GM10847 (cell line): ENCODE results near the gene ZNF165.
"Not testable (repeated sequence)": the region's sequence is repeated elsewhere in the genome, so short reads cannot be mapped to it uniquely, and the experiment has no call there.

Experiments used
- POLR2A ChIP-seq: IDR thresholded peaks from 2 replicates; pipeline ENCODE4 v1.6.1; 2011; ENCODE audit not compliant: insufficient read length; ENCODE audit errors: extremely low read depth

Gene ZNF165

GRCh38 chr6:28080381-28080630, at the start of gene ZNF165:
Gene ZNF165 (plus strand): TSS chr6:28080568. CDS start chr6:28085481, 4,913 bp downstream.
- not testable (repeated sequence) for TF ChIP-seq POLR2A

DNA sequence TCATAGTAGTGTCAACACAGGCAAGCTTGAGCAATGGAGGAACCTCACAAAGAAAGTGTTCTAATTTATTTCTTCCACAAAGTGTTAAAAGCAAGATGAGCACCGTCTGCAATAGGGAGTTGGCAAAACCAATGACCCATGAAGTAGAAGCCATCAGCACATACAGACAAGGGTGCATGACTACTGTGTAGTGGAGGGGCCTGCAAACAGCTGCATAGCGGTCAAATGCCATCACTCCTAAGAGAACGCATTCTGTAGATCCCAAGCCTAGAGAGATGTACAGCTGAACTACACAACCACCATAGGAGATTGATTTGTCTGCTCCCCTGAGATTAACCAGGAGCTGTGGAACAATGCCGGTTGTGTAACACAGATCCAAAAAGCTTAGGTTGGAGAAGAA, 26.8 kb upstream of the ZNF165 start:
- no peak for TF ChIP-seq POLR2A

GRCh38 chr6:28060405-28060804, 20.0 kb upstream of the ZNF165 start:
- no peak for TF ChIP-seq POLR2A

DNA sequence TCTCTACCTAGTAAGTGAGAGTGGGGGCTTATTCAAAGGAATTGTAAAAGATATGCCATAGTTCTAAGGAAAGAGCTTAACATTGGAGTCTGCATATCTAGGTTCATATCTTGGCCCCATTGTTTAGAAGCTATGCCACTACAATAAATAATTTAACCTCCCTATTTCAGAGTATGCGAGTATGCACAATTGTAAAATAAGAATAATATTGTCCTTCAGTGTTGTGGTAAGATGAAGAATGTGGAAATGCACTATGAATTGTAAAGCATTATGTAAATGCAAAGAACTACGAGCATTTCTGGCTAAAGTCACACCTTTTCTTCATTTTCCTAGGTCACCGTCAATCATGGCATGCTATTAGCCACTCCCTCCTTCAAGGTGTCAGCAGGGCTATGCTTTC, 16.1 kb upstream of the ZNF165 start:
- TF ChIP-seq POLR2A = no peak

- TF ChIP-seq POLR2A = no peak
Observed at GRCh38 chr6:28068067-28068466, 12.3 kb upstream of the ZNF165 start.

DNA sequence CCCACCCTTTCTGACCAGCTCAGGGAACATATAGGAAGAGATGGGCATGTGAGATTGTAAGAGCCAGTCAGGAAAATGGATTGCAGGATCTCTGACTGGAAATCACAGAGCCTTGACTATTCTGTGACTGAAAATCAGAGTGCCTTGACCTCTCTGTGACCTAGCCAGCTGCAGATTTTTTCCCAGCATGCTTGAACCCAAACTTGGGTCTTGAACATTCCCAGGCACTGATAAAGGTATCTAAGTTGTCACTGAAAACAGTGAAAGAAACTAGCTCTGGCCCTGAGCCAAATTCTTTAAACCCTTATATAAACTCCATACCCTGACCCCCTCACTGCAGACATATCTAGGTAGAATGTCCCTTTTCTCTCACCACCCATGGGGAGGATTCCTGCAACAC, 2.3 kb upstream of the ZNF165 start:
- no peak for TF ChIP-seq POLR2A

DNA sequence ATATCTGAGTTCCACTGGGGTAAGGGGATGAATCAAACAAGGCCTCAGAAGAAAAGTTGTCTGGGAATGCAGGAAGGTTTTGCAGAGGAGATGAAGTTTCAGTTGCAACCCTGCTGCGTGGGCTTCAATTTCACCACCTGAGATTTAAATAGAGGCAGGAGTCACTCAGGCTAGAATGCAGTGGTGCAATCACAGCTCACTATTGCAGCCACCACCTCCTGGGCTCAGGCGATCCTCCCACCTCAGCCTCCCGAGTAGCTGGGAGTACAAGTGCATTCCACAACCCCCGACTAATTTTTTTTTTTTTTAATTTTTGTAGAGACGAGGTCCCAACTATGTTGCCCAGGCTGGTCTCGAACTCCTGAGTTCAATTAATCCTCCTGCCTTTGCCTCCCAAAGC, 1.5 kb upstream of the ZNF165 start:
- no peak for TF ChIP-seq POLR2A

DNA sequence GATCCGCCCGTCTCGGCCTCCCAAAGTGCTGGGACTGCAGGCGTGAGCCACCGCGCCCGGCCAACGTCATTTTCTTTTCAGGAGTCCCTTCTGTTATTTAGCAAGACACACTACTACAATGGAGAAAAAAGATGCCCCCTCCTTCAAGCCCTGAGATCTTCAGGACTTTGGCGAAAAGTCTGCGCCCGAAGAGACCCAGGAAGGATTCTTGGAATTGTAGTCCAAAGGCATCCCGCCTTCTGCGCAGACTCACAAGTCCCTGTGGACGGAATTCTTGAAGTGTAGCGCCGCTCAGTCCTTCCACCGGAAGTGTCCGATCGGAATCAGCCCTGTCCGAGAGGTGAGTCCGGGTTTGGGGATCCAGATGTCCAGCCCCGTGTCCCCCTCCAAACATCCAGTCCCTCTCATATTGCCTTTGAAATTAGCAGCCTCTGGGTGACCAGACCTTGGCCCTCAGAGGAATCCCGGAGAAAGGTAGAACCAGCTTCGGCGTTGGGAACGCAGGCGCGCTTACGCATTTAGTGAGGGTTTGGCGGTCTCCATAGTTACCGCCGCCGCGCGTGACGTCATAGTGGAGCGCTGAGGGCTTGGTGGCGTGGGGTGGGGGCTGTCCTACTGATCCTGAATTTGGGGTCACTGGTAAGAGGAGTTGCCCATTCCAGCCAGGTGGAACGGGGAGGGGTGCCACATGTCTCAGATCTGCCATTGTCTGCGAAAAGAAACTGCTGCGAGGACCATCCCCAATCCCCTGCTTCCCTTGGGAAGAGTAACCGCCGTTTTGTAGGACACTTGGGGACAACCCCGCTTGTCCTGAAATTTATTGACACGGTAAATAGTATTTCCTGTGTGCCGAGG, 490 bp downstream of the ZNF165 start:
- no peak for TF ChIP-seq POLR2A

GRCh38 chr6:28081486-28081751, 1.1 kb downstream of the ZNF165 start:
- TF ChIP-seq POLR2A = no peak

DNA sequence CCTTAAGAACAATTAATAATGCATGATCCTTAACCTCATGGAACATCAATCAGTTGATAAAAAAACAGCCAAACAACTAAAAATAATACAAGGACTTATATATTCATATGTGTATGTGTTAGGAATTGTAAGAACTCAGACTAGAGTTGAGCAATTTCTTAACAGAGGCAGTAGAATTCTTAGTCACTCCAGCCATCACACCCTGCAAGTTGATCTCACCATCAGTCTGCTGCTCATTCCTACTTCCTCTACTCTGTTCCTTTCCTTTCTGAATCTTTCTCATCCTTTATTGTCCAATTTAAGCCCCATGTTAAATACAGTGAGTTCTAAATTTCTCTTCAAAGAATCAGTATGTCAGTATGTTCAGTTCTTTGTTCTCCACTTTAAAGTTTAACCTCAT, 2.6 kb downstream of the ZNF165 start:
- no peak for TF ChIP-seq POLR2A

GRCh38 chr6:28089054-28089453, 8.7 kb downstream of the ZNF165 start:
- TF ChIP-seq POLR2A = no peak

DNA sequence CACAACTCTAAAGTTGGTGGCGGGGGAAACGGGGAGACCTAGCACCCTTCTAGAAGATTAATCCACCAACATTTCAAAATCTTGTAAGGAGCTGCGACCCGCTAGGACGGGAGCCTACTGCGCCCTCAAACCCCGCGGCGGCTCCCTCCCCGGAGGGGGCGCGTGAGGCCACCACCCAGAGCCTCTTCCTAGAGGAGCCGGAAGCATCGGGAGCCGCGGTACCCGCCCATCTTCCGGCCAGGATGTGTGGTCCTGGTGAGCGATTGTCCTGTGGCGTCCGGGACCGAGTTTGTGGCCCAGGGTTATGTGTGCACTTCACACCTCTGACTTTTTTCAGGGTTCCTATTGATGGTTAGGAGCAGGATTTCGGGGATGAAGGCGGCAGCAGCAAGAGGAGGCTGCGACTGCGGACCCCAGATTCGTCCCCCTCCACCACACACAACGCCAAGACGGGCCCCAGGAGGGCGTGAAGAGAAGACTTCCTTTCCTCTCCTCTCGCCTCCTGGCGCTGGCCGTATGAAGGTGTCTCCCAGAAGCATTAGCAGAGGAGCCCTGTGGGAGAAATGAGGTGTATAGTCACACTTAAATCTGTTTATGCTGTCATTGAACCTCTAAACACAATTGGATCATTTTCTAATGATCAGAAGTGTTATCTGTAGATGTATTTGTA, 10.7 kb downstream of the ZNF165 start:
- TF ChIP-seq POLR2A = no peak

DNA sequence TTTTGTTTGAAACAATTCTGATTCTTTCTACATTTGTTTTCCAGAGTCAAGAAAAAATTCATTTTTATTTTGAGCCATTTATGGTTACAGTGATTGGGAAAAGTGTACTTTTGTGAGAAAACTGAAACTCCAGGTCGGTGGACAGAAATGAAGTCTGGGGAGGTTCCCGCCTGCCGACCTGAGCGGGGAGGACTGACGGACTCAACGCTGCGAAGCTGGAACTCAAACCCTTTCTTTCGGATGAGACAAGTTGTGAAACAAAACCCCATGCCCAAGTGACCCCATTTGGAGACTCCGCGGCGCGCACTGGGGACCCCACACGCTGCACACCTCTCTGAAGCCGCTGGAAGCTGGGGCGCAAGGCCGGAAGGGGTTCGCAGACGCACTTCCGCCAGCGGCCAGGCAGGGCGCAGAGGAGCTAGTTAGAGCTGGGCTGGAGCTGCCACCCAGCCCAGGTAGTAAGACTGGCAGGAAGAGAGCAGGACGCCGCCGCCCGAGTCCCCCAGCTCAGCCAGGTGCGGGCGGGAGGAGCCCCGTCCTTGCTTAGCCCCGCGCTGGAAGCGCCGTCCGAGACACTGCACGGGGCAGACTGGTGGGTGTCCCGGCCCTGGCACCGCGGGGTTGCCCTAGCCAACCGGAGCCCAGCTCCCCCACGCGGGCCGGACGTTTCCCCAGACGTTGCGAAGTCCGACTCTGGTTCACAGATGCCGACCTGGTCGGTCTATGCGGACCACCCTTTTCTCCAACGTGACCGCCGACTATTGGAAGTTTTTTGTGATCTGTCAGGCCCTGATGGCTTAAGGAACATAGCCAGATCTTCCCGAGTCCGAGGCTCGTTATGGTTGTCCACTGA, 24.2 kb downstream of the ZNF165 start:
- TF ChIP-seq POLR2A = peak; percentile 92

DNA sequence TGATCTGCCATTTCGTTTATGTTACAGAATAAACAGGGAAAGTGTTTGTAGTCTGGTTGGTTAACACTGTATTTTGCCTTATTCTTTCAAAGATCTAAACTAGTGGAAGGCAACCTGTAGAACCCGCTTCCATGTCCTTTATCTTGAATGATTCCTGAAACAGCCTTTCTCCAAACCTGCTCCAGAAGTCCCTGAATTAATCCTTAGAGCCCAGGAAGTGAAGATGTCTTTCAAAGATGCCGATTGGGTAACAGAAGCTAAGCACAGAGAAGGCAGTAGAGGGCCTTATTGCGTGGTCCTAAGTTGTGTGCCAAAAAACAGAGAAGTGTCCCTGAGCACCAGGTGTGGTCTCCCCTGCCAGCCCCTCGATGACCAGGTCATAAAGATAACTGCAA, 24.9 kb downstream of the ZNF165 start:
- TF ChIP-seq POLR2A = no peak

DNA sequence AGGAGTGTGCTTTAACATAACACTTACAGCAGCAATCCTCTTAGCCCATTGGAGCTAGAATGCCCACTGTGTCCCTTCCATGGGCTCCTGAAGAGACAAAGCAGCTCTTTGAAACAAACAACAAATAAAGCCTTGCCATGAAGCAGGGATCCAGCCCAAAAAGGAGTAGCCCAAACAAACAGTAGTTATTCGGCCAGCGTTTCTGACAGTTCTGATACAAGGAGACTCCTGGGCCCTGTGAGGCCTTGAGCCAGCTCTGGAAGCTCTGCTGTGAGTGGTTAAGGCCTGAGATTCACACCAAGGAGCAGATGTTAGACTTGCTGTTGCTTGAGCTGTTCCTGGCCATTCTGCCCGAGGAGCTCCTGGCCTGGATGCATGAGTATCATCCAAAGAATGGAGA, 27.1 kb downstream of the ZNF165 start:
- TF ChIP-seq POLR2A = no peak

GRCh38 chr6:28111964-28112363, 31.6 kb downstream of the ZNF165 start:
- no peak for TF ChIP-seq POLR2A

GRCh38 chr6:28115799-28116198, 35.4 kb downstream of the ZNF165 start:
- no peak for TF ChIP-seq POLR2A
